ENCODE results near the gene TNFSF13. TPM values are rescaled to one million over a fixed set of nuclear protein-coding genes. Genes with fewer than 3 reads are reported as not detected.

Gene TNFSF13
- total and polyA plus RNA-seq, 3 experiments from 2014 or later: 0.80 to 1.6 TPM; not detected in 1

GRCh38 chr17:7572588-7573323, 14.2 kb downstream of the TNFSF13 start:
- Histone ChIP-seq H3K27ac (ENCODE audit: low read depth, low read length) (peak overlapping the region; percentile 99), H3K9me3 (ENCODE audit: low read length) (no peaks in the 10 kb centered on the region), H3K36me3 (ENCODE audit: insufficient read depth, low read length) (peaks cover 54% of the 10 kb centered on the region), H3K27me3 (ENCODE audit: insufficient read depth, low read length, poor library complexity, severe bottlenecking) (no peaks in the 10 kb centered on the region), H3K4me3 (ENCODE audit: low read length) (peak overlapping the region; percentile 98), H3K4me1 (ENCODE audit: insufficient read depth, low read length) (peaks cover 31% of the 10 kb centered on the region)
- Mint-ChIP-seq H3K36me3 (peaks cover 21 to 84% (median 22%) of the 10 kb centered on the region in 3 donors), H3K4me3 (peak overlapping the region; percentile 93 to 98 (median 96)), H3K27ac (peak overlapping the region; percentile 96 to 100 (median 98)), H3K27me3 (peaks cover 0 to 7% of the 10 kb centered on the region in 2 donors), H3K4me1 (peaks cover 39 to 55% (median 48%) of the 10 kb centered on the region in 3 donors), H3K9me3 (peaks cover 0 to 4% (median 2%) of the 10 kb centered on the region in 5 donors)
- peak; percentile 99 to 100 (median 100) for DNase-seq
- ChIA-PET CTCF (interaction anchor here (1.0 to 2.9 kb wide), 6 partner anchors 12 to 137 kb away, joined by 3 to 11 read pairs (median 6); partner anchors contain the start of genes SENP3, SOX15 and TMEM102), POLR2A (interaction anchor here (0.6 to 4.1 kb wide), 15 partner anchors 11 to 321 kb away, joined by 3 to 52 read pairs (median 5); partner anchors contain the start of genes ACAP1, CTDNEP1, FXR2 and MPDU1)

- peaks cover 0 to 7% of the 10 kb centered on the region in 2 donors for H3K27me3 Mint-ChIP-seq
- Histone ChIP-seq H3K4me1 (ENCODE audit: insufficient read depth, low read length) (peaks cover 33% of the 10 kb centered on the region), H3K36me3 (ENCODE audit: insufficient read depth, low read length) (peaks cover 60% of the 10 kb centered on the region), H3K27me3 (ENCODE audit: insufficient read depth, low read length, poor library complexity, severe bottlenecking) (no peaks in the 10 kb centered on the region), H3K9me3 (ENCODE audit: low read length) (no peaks in the 10 kb centered on the region), H3K4me3 (ENCODE audit: low read length) (peak overlapping the region; percentile 98), H3K27ac (ENCODE audit: low read depth, low read length) (peak overlapping the region; percentile 99)
- H3K4me3 Mint-ChIP-seq: peak overlapping the region; percentile 93 to 98 (median 96)
- H3K36me3 Mint-ChIP-seq: peaks cover 21 to 91% (median 26%) of the 10 kb centered on the region in 3 donors
- ChIA-PET CTCF (interaction anchor here (1.0 to 2.9 kb wide), 9 partner anchors 10 to 137 kb away, joined by 3 to 11 read pairs (median 5); partner anchors contain the start of genes FXR2, MPDU1, SENP3 and TMEM102), POLR2A (interaction anchor here (0.6 to 4.1 kb wide), 14 partner anchors 11 to 264 kb away, joined by 3 to 52 read pairs (median 5); partner anchors contain the start of genes ACAP1, FXR2, MPDU1 and NEURL4)
- peaks cover 47 to 62% (median 55%) of the 10 kb centered on the region in 3 donors for H3K4me1 Mint-ChIP-seq
- peaks cover 0 to 4% (median 2%) of the 10 kb centered on the region in 5 donors for H3K9me3 Mint-ChIP-seq
- peak; percentile 88 to 95 (median 90) for DNase-seq
- peak overlapping the region; percentile 96 to 100 (median 98) for H3K27ac Mint-ChIP-seq
Measured at GRCh38 chr17:7573324-7574080, 15.0 kb downstream of the TNFSF13 start.

- ChIA-PET CTCF (interaction anchor here (0.6 to 2.9 kb wide), 11 partner anchors 9 to 291 kb away, joined by 3 to 11 read pairs (median 5); partner anchors contain the start of genes FXR2, MPDU1, SENP3 and TMEM102), POLR2A (interaction anchor here (0.6 to 4.1 kb wide), 13 partner anchors 10 to 245 kb away, joined by 3 to 52 read pairs (median 6); partner anchors contain the start of genes ACAP1, FXR2, MPDU1 and NEURL4)
- no peaks in the 10 kb centered on the region for H3K9me3 ChIP-seq (ENCODE audit: low read length)
- peak overlapping the region; percentile 98 for H3K4me3 ChIP-seq (ENCODE audit: low read length)
- H3K27ac Mint-ChIP-seq: peak overlapping the region; percentile 65 to 99 (median 94)
- H3K27ac ChIP-seq (ENCODE audit: low read depth, low read length): peak overlapping the region; percentile 99
- peaks cover 0 to 11% of the 10 kb centered on the region in 2 donors for H3K27me3 Mint-ChIP-seq
- peak overlapping the region; percentile 93 to 98 (median 96) for H3K4me3 Mint-ChIP-seq
- peaks cover 0 to 4% (median 2%) of the 10 kb centered on the region in 5 donors for H3K9me3 Mint-ChIP-seq
- H3K27me3 ChIP-seq (ENCODE audit: insufficient read depth, low read length, poor library complexity, severe bottlenecking): no peaks in the 10 kb centered on the region
- H3K4me1 Mint-ChIP-seq: peaks cover 54 to 71% (median 64%) of the 10 kb centered on the region in 3 donors
- peaks cover 21 to 90% (median 28%) of the 10 kb centered on the region in 3 donors for H3K36me3 Mint-ChIP-seq
- peaks cover 66% of the 10 kb centered on the region for H3K36me3 ChIP-seq (ENCODE audit: insufficient read depth, low read length)
- DNase-seq: no peak
- peaks cover 42% of the 10 kb centered on the region for H3K4me1 ChIP-seq (ENCODE audit: insufficient read depth, low read length)
Measured at GRCh38 chr17:7574176-7574953, 15.8 kb downstream of the TNFSF13 start.

- H3K27ac Mint-ChIP-seq: peak overlapping the region; percentile 43 to 99 (median 91)
Measured at GRCh38 chr17:7575481-7575883, 16.9 kb downstream of the TNFSF13 start.

GRCh38 chr17:7575959-7576358, 17.4 kb downstream of the TNFSF13 start:
- Mint-ChIP-seq H3K27ac (peak overlapping the region; percentile 39 to 99 (median 84)), H3K36me3 (peaks cover 17 to 77% (median 19%) of the 10 kb centered on the region in 3 donors), H3K4me3 (peak overlapping the region in 4 of 7 donors; percentile 75 to 98 (median 96)), H3K27me3 (peaks cover 0 to 11% of the 10 kb centered on the region in 2 donors), H3K9me3 (peaks cover 0 to 4% (median 2%) of the 10 kb centered on the region in 5 donors), H3K4me1 (peaks cover 67 to 87% (median 77%) of the 10 kb centered on the region in 3 donors)
- Histone ChIP-seq H3K27ac (ENCODE audit: low read depth, low read length) (no peak overlapping the region), H3K27me3 (ENCODE audit: insufficient read depth, low read length, poor library complexity, severe bottlenecking) (no peaks in the 10 kb centered on the region), H3K36me3 (ENCODE audit: insufficient read depth, low read length) (peaks cover 61% of the 10 kb centered on the region), H3K4me3 (ENCODE audit: low read length) (no peak overlapping the region), H3K9me3 (ENCODE audit: low read length) (no peaks in the 10 kb centered on the region), H3K4me1 (ENCODE audit: insufficient read depth, low read length) (peaks cover 50% of the 10 kb centered on the region)
- CTCF ChIA-PET: interaction anchor here (1.2 to 2.9 kb wide), 4 partner anchors 15 to 139 kb away, joined by 5 to 6 read pairs (median 6); partner anchors contain the start of genes SENP3 and TP53
- DNase-seq: no peak
- POLR2A ChIA-PET: interaction anchor here (0.7 to 4.1 kb wide), 4 partner anchors 8 to 110 kb away, joined by 3 to 52 read pairs (median 6); partner anchors contain the start of genes FXR2, MPDU1 and SAT2

More at GRCh38 chr17:7575481-7575883, 16.9 kb downstream of the TNFSF13 start:
- H3K9me3 ChIP-seq (ENCODE audit: low read length): no peaks in the 10 kb centered on the region
- Mint-ChIP-seq H3K4me1 (peaks cover 62 to 82% (median 73%) of the 10 kb centered on the region in 3 donors), H3K27me3 (peaks cover 0 to 11% of the 10 kb centered on the region in 2 donors), H3K36me3 (peaks cover 17 to 82% (median 19%) of the 10 kb centered on the region in 3 donors), H3K4me3 (peak overlapping the region; percentile 48 to 98 (median 93)), H3K9me3 (peaks cover 0 to 4% (median 2%) of the 10 kb centered on the region in 5 donors)
- peaks cover 50% of the 10 kb centered on the region for H3K4me1 ChIP-seq (ENCODE audit: insufficient read depth, low read length)
- H3K27ac ChIP-seq (ENCODE audit: low read depth, low read length): no peak overlapping the region
- no peak overlapping the region for H3K4me3 ChIP-seq (ENCODE audit: low read length)
- POLR2A ChIA-PET: interaction anchor here (0.7 to 4.1 kb wide), 4 partner anchors 9 to 110 kb away, joined by 3 to 52 read pairs (median 6); partner anchors contain the start of genes FXR2 and MPDU1
- H3K27me3 ChIP-seq (ENCODE audit: insufficient read depth, low read length, poor library complexity, severe bottlenecking): no peaks in the 10 kb centered on the region
- no peak for DNase-seq
- CTCF ChIA-PET: interaction anchor here (1.2 to 2.9 kb wide), 5 partner anchors 14 to 139 kb away, joined by 5 to 8 read pairs (median 6); partner anchors contain the start of genes SENP3 and TP53
- peaks cover 66% of the 10 kb centered on the region for H3K36me3 ChIP-seq (ENCODE audit: insufficient read depth, low read length)

GRCh38 chr17:7576432-7576937, 17.9 kb downstream of the TNFSF13 start:
- H3K27me3 ChIP-seq (ENCODE audit: insufficient read depth, low read length, poor library complexity, severe bottlenecking): no peaks in the 10 kb centered on the region
- peaks cover 17 to 73% (median 19%) of the 10 kb centered on the region in 3 donors for H3K36me3 Mint-ChIP-seq
- peaks cover 0 to 4% (median 2%) of the 10 kb centered on the region in 5 donors for H3K9me3 Mint-ChIP-seq
- CTCF ChIA-PET: interaction anchor here (1.2 to 2.0 kb wide), 4 partner anchors 13 to 140 kb away, joined by 5 to 6 read pairs (median 6); partner anchors contain the start of genes SENP3, SOX15 and TP53
- H3K4me3 ChIP-seq (ENCODE audit: low read length): no peak overlapping the region
- H3K4me3 Mint-ChIP-seq: peak overlapping the region in 3 of 7 donors; percentile 31 to 97 (median 52)
- H3K9me3 ChIP-seq (ENCODE audit: low read length): no peaks in the 10 kb centered on the region
- DNase-seq: no peak
- no peak overlapping the region for H3K27ac ChIP-seq (ENCODE audit: low read depth, low read length)
- H3K27ac Mint-ChIP-seq: peak overlapping the region; percentile 39 to 99 (median 80)
- H3K27me3 Mint-ChIP-seq: peaks cover 0 to 11% of the 10 kb centered on the region in 2 donors
- peaks cover 57% of the 10 kb centered on the region for H3K36me3 ChIP-seq (ENCODE audit: insufficient read depth, low read length)
- POLR2A ChIA-PET: interaction anchor here (1.0 to 4.1 kb wide), 2 partner anchors 8 to 51 kb away, joined by 3 to 52 read pairs; partner anchors contain the start of genes MPDU1 and SAT2
- H3K4me1 Mint-ChIP-seq: peaks cover 69 to 88% (median 73%) of the 10 kb centered on the region in 3 donors
- H3K4me1 ChIP-seq (ENCODE audit: insufficient read depth, low read length): peaks cover 50% of the 10 kb centered on the region

All from CD8-positive, alpha-beta memory T cell (primary cell).